SU-DHL-6 (cell line): ENCODE results near the gene SYTL2.
"Not testable (repeated sequence)": the region's sequence is repeated elsewhere in the genome, so short reads cannot be mapped to it uniquely, and the experiment has no call there.

Experiments
- H2AFZ ChIP-seq: fragments of 200-600 bp; sonication (generic); 2 replicates; pipeline ENCODE4 v1.6.1; 2014; ENCODE audit warnings: low read depth, mild to moderate bottlenecking, moderate library complexity, mixed read lengths, antibody characterized with exemption, low read length; ENCODE audit not compliant: severe bottlenecking
- H3F3A ChIP-seq: fragments of 200-600 bp; shearing (Covaris generic); 2 replicates; pipeline ENCODE4 v1.6.0; 2016; ENCODE audit warnings: antibody characterized with exemption, mild to moderate bottlenecking; ENCODE audit not compliant: insufficient read depth
- H3K27ac ChIP-seq: fragments of 200-600 bp; sonication (generic); 2 replicates; pipeline ENCODE4 v1.5.1; 2016; ENCODE audit warnings: low read depth, mild to moderate bottlenecking, low read length, moderate library complexity, mixed read lengths
- H3K27me3 ChIP-seq: fragments of 200-600 bp; sonication (generic), shearing (Covaris generic); 2 replicates; pipeline ENCODE4 v1.6.0; 2014; ENCODE audit warnings: mild to moderate bottlenecking, low read length
- H3K36me3 ChIP-seq: fragments of 200-600 bp; sonication (generic); 2 replicates; pipeline ENCODE4 v1.6.1; 2014; ENCODE audit warnings: mild to moderate bottlenecking, low read length, mixed read lengths
- H3K4me2 ChIP-seq: fragments of 300-600, 200-600 bp; shearing (Covaris generic), sonication (generic); 2 replicates; pipeline ENCODE4 v1.6.0; 2014; ENCODE audit warnings: low read length, low read depth, mild to moderate bottlenecking; ENCODE audit not compliant: poor library complexity, severe bottlenecking
- H3K4me3 ChIP-seq: fragments of 200-600 bp; sonication (generic); 2 replicates; pipeline ENCODE4 v1.5.1; 2014; ENCODE audit warnings: antibody characterized with exemption, low read length, mild to moderate bottlenecking, mixed read lengths; ENCODE audit not compliant: insufficient read depth, poor library complexity, severe bottlenecking
- H3K79me2 ChIP-seq: fragments of 200-600 bp; sonication (generic); 2 replicates; pipeline ENCODE4 v1.6.1; 2014; ENCODE audit warnings: mild to moderate bottlenecking, low read length, moderate library complexity; ENCODE audit not compliant: insufficient read depth
- H3K9ac ChIP-seq: fragments of 200-600 bp; sonication (generic); 2 replicates; pipeline ENCODE4 v1.7.0; 2014; ENCODE audit warnings: mild to moderate bottlenecking, low read length
- H3K9me2 ChIP-seq: fragments of 200-600 bp; sonication (generic); replicated peaks from 2 replicates; pipeline ENCODE4 v1.6.1; 2014; ENCODE audit warnings: low read length; ENCODE audit not compliant: insufficient read depth
- H3K9me3 ChIP-seq: fragments of 200-600 bp; sonication (generic); 2 replicates; pipeline ENCODE4 v1.6.1; 2014; ENCODE audit warnings: low read length, mixed read lengths; ENCODE audit not compliant: insufficient read depth
- H4K20me1 ChIP-seq: fragments of 200-600 bp; sonication (generic); 2 replicates; pipeline ENCODE4 v1.6.1; 2014; ENCODE audit warnings: low read depth, mild to moderate bottlenecking, antibody characterized with exemption, low read length, moderate library complexity, mixed read lengths
- CTCF ChIP-seq: fragments of 200-600 bp; sonication (generic); IDR thresholded peaks from one replicate; pipeline ENCODE4 v1.5.1; 2017; ENCODE audit warnings: antibody characterized with exemption, mild to moderate bottlenecking, low read length, moderate library complexity; ENCODE audit not compliant: insufficient read depth, poor library complexity, severe bottlenecking
- EZH2phosphoT487 ChIP-seq: fragments of 200-600 bp; sonication (generic), shearing (Covaris generic); conservative IDR thresholded peaks from 2 replicates; pipeline ENCODE4 v1.6.1; 2018; ENCODE audit warnings: mild to moderate bottlenecking, antibody characterized with exemption, low read length, moderate library complexity, mixed read lengths

The SYTL2 gene

GRCh38 chr11:85810871-85811611 lies at the start of gene SYTL2:
TSS of gene SYTL2 (minus strand) at chr11:85811141. CDS start at chr11:85757725, 53,416 bp downstream.
- Histone ChIP-seq H3K79me2 (0 out of 2 replicates have a peak, but pooled peaks cover 7% of the 10 kb centered on the region), H3K4me3 (peak within 1 kb of the TSS; percentile 72), H4K20me1 (no peaks in the 10 kb centered on the region), H3K27me3 (no peaks in the 10 kb centered on the region), H3K27ac (peak within 1 kb of the TSS; percentile 83), H2AFZ (peak within 1 kb of the TSS; percentile 100), H3K36me3 (no peaks in the 10 kb centered on the region), H3K9ac (peak within 1 kb of the TSS; percentile 61), H3K4me2 (peak within 1 kb of the TSS; percentile 99), H3K9me2 (no peaks in the 10 kb centered on the region), H3F3A (peaks cover 14% of the 10 kb centered on the region), H3K9me3 (no peaks in the 10 kb centered on the region)
- TF ChIP-seq CTCF (no peak), EZH2phosphoT487 (no peak)

GRCh38 chr11:85859541-85859940 lies 48.6 kb upstream of the SYTL2 start:
- H3K9me2 ChIP-seq, H3K79me2 ChIP-seq, H3K27me3 ChIP-seq, H3F3A ChIP-seq, H3K9ac ChIP-seq, H3K4me2 ChIP-seq, H3K9me3 ChIP-seq, H4K20me1 ChIP-seq, H2AFZ ChIP-seq, H3K4me3 ChIP-seq, H3K36me3 ChIP-seq, H3K27ac ChIP-seq: not testable (repeated sequence)

- Histone ChIP-seq H3K27ac (no peak overlapping the region), H3K79me2 (no peaks in the 10 kb centered on the region), H3K4me2 (no peak overlapping the region), H3K9me3 (no peaks in the 10 kb centered on the region), H4K20me1 (no peaks in the 10 kb centered on the region), H3F3A (no peaks in the 10 kb centered on the region), H2AFZ (no peak overlapping the region), H3K9ac (no peak overlapping the region), H3K9me2 (no peaks in the 10 kb centered on the region), H3K36me3 (no peaks in the 10 kb centered on the region), H3K27me3 (no peaks in the 10 kb centered on the region), H3K4me3 (no peak overlapping the region)
- TF ChIP-seq EZH2phosphoT487 (no peak), CTCF (no peak)
Observed at GRCh38 chr11:85857098-85857497, 46.2 kb upstream of the SYTL2 start.

- Histone ChIP-seq H3K36me3 (no peaks in the 10 kb centered on the region), H3K27ac (peak within 1 kb of the TSS; percentile 38; the same call in 1 of the 2 replicates)
Observed at GRCh38 chr11:85855341-85855656, 44.4 kb upstream of the SYTL2 start, which contains the start of gene CCDC83. TSS of gene CCDC83 (plus strand) at chr11:85855383. CDS start at chr11:85865124, 9,741 bp downstream.

More at GRCh38 chr11:85855341-85855656, 44.4 kb upstream of the SYTL2 start, which contains the start of gene CCDC83:
- Histone ChIP-seq H3K27me3 (no peaks in the 10 kb centered on the region), H3K4me2 (peak within 1 kb of the TSS; percentile 90), H3K9ac (peak within 1 kb of the TSS; percentile 72), H2AFZ (peak within 1 kb of the TSS; percentile 96), H4K20me1 (no peaks in the 10 kb centered on the region), H3K9me2 (no peaks in the 10 kb centered on the region), H3F3A (no peaks in the 10 kb centered on the region), H3K4me3 (peak within 1 kb of the TSS; percentile 59), H3K9me3 (no peaks in the 10 kb centered on the region), H3K79me2 (no peaks in the 10 kb centered on the region)
- TF ChIP-seq CTCF: no peak
- no peak for TF ChIP-seq EZH2phosphoT487
